IMR-90 (cell line): ENCODE results near the gene SYPL1. TPM values are rescaled to one million over a fixed set of nuclear protein-coding genes. Genes with fewer than 3 reads are reported as not detected.

Source experiments
- ATAC-seq: fragments of 200-7000 bp; cut with Tn5 transposase; 2 replicates; pipeline ENCODE4 v1.9.1; 2020; ENCODE audit warnings: low read depth, mild to moderate bottlenecking, moderate library complexity
- BruUV-seq: library from RNA; stranded (reverse); fragments of 400-500 nt; replicated peaks from 2 replicates; lab custom pipeline; 2021; lab: Mats Ljungman, UMichigan
- CTCF ChIA-PET: fragments of 300-600 bp; formaldehyde crosslinking; extraction: SDS; loops from one replicate; lab custom pipeline; 2021; ENCODE audit warnings: antibody characterized with exemption; lab: Yijun Ruan, JAX
- POLR2A ChIA-PET: fragments of 300-600 bp; sonication (Branson Sonifier 250); formaldehyde crosslinking; loops from one replicate; lab custom pipeline; 2022; ENCODE audit warnings: antibody characterized with exemption; ENCODE audit not compliant: unreplicated experiment; lab: Charles Lee
- DNase-seq: peaks from one replicate; pipeline ENCODE4 v3.0.0; 2013
- H2AFZ ChIP-seq: replicated peaks from 2 replicates; pipeline ENCODE3; 2013; ENCODE audit warnings: low read length, mild to moderate bottlenecking; ENCODE audit not compliant: poor library complexity
- H2AK5ac ChIP-seq: 2 replicates; pipeline ENCODE4 v1.6.1; 2013; ENCODE audit warnings: low read depth, low read length, inconsistent platforms
- H2AK9ac ChIP-seq: replicated peaks from 2 replicates; pipeline ENCODE3; 2013; ENCODE audit warnings: mild to moderate bottlenecking, low read depth, low read length, moderate library complexity; ENCODE audit not compliant: poor library complexity
- H2BK120ac ChIP-seq: 2 replicates; pipeline ENCODE4 v1.6.1; 2013; ENCODE audit warnings: low read depth, low read length, inconsistent platforms
- H2BK15ac ChIP-seq: 3 replicates; pipeline ENCODE4 v1.6.1; 2013; ENCODE audit warnings: low read depth, low read length, inconsistent platforms
- H2BK20ac ChIP-seq: 2 replicates; pipeline ENCODE4 v1.6.1; 2013; ENCODE audit warnings: low read depth, mild to moderate bottlenecking, inconsistent platforms, low read length, moderate library complexity
- H2BK5ac ChIP-seq: 2 replicates; pipeline ENCODE4 v1.6.1; 2013; ENCODE audit warnings: mild to moderate bottlenecking, low read depth, low read length, inconsistent platforms; ENCODE audit not compliant: poor library complexity, severe bottlenecking
- H3K14ac ChIP-seq: replicated peaks from 2 replicates; pipeline ENCODE4 v1.6.1; 2013; ENCODE audit warnings: low read depth, low read length, inconsistent platforms
- H3K18ac ChIP-seq: 2 replicates; pipeline ENCODE4 v1.6.1; 2013; ENCODE audit warnings: low read depth, low read length, control low read depth
- H3K23ac ChIP-seq: 2 replicates; pipeline ENCODE4 v1.6.1; 2013; ENCODE audit warnings: low read depth, low read length, inconsistent platforms
- H3K27ac ChIP-seq: 2 replicates; pipeline ENCODE4 v1.5.1; 2013; ENCODE audit warnings: mild to moderate bottlenecking, control low read depth, low read length; ENCODE audit not compliant: insufficient read depth
- H3K27me3 ChIP-seq: 2 replicates; pipeline ENCODE4 v1.6.1; 2013; ENCODE audit warnings: low read length; ENCODE audit not compliant: control insufficient read depth, insufficient read depth
- H3K36me3 ChIP-seq: 2 replicates; pipeline ENCODE4 v1.6.1; 2013; ENCODE audit warnings: low read length, mixed read lengths; ENCODE audit not compliant: control insufficient read depth, insufficient read depth
- H3K4ac ChIP-seq: 2 replicates; pipeline ENCODE4 v1.6.1; 2013; ENCODE audit warnings: low read depth, low read length, inconsistent platforms
- H3K4me1 ChIP-seq: 2 replicates; pipeline ENCODE4 v1.6.1; 2013; ENCODE audit warnings: low read length, mixed read lengths; ENCODE audit not compliant: control insufficient read depth, insufficient read depth
- H3K4me2 ChIP-seq: 2 replicates; pipeline ENCODE4 v1.6.1; 2013; ENCODE audit warnings: low read depth, mild to moderate bottlenecking, control low read depth, low read length, moderate library complexity
- H3K4me3 ChIP-seq: 2 replicates; pipeline ENCODE4 v1.5.1; 2013; ENCODE audit warnings: low read depth, mild to moderate bottlenecking, control low read depth, low read length, moderate library complexity; ENCODE audit not compliant: insufficient read depth
- H3K56ac ChIP-seq: 2 replicates; pipeline ENCODE4 v1.6.1; 2013; ENCODE audit warnings: low read length, inconsistent platforms; ENCODE audit not compliant: insufficient read depth; ENCODE audit errors: extremely low read depth
- H3K79me1 ChIP-seq, 2 experiments: 2 replicates each; pipeline ENCODE4 v1.6.1; 2013; ENCODE audit warnings: low read length in 2 of 2, inconsistent platforms in 1 of 2, low read depth in 1 of 2
- H3K9ac ChIP-seq: 2 replicates; pipeline ENCODE4 v1.6.1; 2013; ENCODE audit warnings: low read depth, low read length, control low read depth
- H3K9me1 ChIP-seq: 2 replicates; pipeline ENCODE4 v1.6.1; 2013; ENCODE audit warnings: low read length, inconsistent platforms; ENCODE audit not compliant: insufficient read depth
- H3K9me3 ChIP-seq: 2 replicates; pipeline ENCODE4 v1.6.1; 2013; ENCODE audit warnings: low read length; ENCODE audit not compliant: control insufficient read depth, insufficient read depth
- H4K20me1 ChIP-seq: 2 replicates; pipeline ENCODE4 v1.6.1; 2013; ENCODE audit warnings: low read length, inconsistent platforms; ENCODE audit not compliant: insufficient read depth
- H4K5ac ChIP-seq: 2 replicates; pipeline ENCODE4 v1.6.1; 2013; ENCODE audit warnings: mild to moderate bottlenecking, low read depth, low read length, control low read depth
- H4K8ac ChIP-seq, 2 experiments: 2 replicates each; pipeline ENCODE4 v1.6.1; 2013; ENCODE audit warnings: low read depth in 2 of 2, low read length in 2 of 2, control low read depth in 1 of 2, inconsistent platforms in 1 of 2
- H4K91ac ChIP-seq: 2 replicates; pipeline ENCODE4 v1.6.1; 2013; ENCODE audit warnings: low read depth, low read length, inconsistent platforms; ENCODE audit not compliant: insufficient read depth
- CHD1 ChIP-seq: IDR thresholded peaks from 2 replicates; pipeline ENCODE4 v1.6.1; 2012; ENCODE audit warnings: low read depth, low read length, improper control_type of control experiment
- MAFK ChIP-seq: IDR thresholded peaks from 2 replicates; pipeline ENCODE4 v1.6.1; 2012; ENCODE audit warnings: low read depth, low read length, improper control_type of control experiment
- WGBS, 2 experiments: methylation state at CpG; one replicate each; pipeline versions ENCODE4 v1.1.5 to v1.1.7; 2013; ENCODE audit warnings: missing lambda C conversion rate in 2 of 2; ENCODE audit not compliant: insufficient read length in 1 of 2; ENCODE audit errors: extremely low coverage in 2 of 2; 5-methylcytosine and 5-hydroxymethylcytosine counted together
- dilution Hi-C: fragments of 300-500 bp; cut with HindIII; formaldehyde crosslinking; loops from one replicate; pipeline ENCODE4 v1.14.3; 2018; ENCODE audit warnings: low sequenced_read_pairs; ENCODE audit not compliant: unreplicated experiment
- in situ Hi-C: fragments of 300-500 bp; cut with MboI; formaldehyde crosslinking; loops from 3 replicates; pipeline ENCODE4 v1.14.3; 2019; ENCODE audit warnings: low sequenced_read_pairs, inconsistent platforms, mixed read lengths
- intact Hi-C: fragments of 100-400 bp; cut with micrococcal nuclease; formaldehyde crosslinking; loops from 2 replicates; pipeline ENCODE4 v1.10.0; 2022
- polyA plus RNA-seq, 3 experiments: library from polyadenylated mRNA; depleted of rRNA; stranded (reverse); fragments of >200 nt; gene quantifications; 2 replicates each; pipeline ENCODE4 v1.2.3, GENCODE V29; 2012; ENCODE audit warnings: low replicate concordance in 1 of 3
- total RNA-seq: library from RNA; depleted of rRNA; stranded (reverse); fragments of >200 nt; gene quantifications from 2 replicates; pipeline ENCODE4 v1.2.3, GENCODE V29; 2012

Gene SYPL1
- total and polyA plus RNA-seq, 2 of the 4 experiments (the other 2 are of a cell fraction), result 19.0 to 45.0 TPM

GRCh38 chr7:106110885-106111654 lies 1.0 kb downstream of the SYPL1 start:
- Histone ChIP-seq H4K20me1 (peaks cover 32% of the 10 kb centered on the region; the same call in 1 of the 2 replicates), H4K91ac (peak overlapping the region; percentile 69), H2AK5ac (peak overlapping the region; percentile 65; the same call in 1 of the 2 replicates), H3K23ac (peak overlapping the region; percentile 98), H2BK5ac (peak overlapping the region; percentile 96), H3K9ac (peak overlapping the region; percentile 94), H3K18ac (peak overlapping the region; percentile 80), H4K8ac (peak overlapping the region; percentile 79 to 83; a peak in 3 of 4 replicates), H3K27ac (peak overlapping the region; percentile 98), H3K9me1 (peaks cover 3% of the 10 kb centered on the region; the same call in 1 of the 2 replicates), H2AK9ac (peak overlapping the region; percentile 92), H3K79me1 (peaks cover 14 to 37% of the 10 kb centered on the region in 2 experiments), H3K9me3 (no peaks in the 10 kb centered on the region), H3K4me3 (peak overlapping the region; percentile 93), H3K14ac (peak overlapping the region; percentile 88), H2BK120ac (peak overlapping the region; percentile 47), H3K4me2 (peak overlapping the region; percentile 98), H3K36me3 (no peaks in the 10 kb centered on the region), H3K56ac (peak overlapping the region; percentile 69), H2BK15ac (no peak overlapping the region), H2AFZ (peak overlapping the region; percentile 99), H2BK20ac (no peak overlapping the region), H4K5ac (peak overlapping the region; percentile 14), H3K4ac (peak overlapping the region; percentile 99), H3K4me1 (peaks cover 2% of the 10 kb centered on the region; the same call in 1 of the 2 replicates), H3K27me3 (no peaks in the 10 kb centered on the region)
- ChIA-PET CTCF (interaction anchor here (1.1 kb wide), 1 partner anchor 21 kb away, joined by 3 read pairs; no protein-coding TSS in a partner anchor), POLR2A (interaction anchor here (1.4 kb wide), 1 partner anchor 33 kb away, joined by 6 read pairs; no protein-coding TSS in a partner anchor)
- in situ Hi-C loops (no loop called here), dilution Hi-C loops (no loop called here), intact Hi-C loops (loop anchor here (5.0 kb wide), 2 partner anchors 41 to 44 kb away; no protein-coding TSS in a partner anchor)
- no CpG with 5 or more reads among the region's 19 CpGs for WGBS, 2 experiments
- no peak for DNase-seq
- TSS peak; percentile 53 for BruUV-seq
- ATAC-seq, result no peak
- TF ChIP-seq MAFK, result 0 out of 2 replicates have a peak, but pooled peaks have one; percentile 26
- TF ChIP-seq CHD1, result no peak
